Keratinocyte (primary cell): ENCODE results near the gene RTP5. TPM values are rescaled to one million over a fixed set of nuclear protein-coding genes. Genes with fewer than 3 reads are reported as not detected.

Experiments
- DNase-seq: peaks from one replicate; pipeline ENCODE4 v3.0.0-alpha.2; 2011; ENCODE audit warnings: low read depth, missing footprints, low spot score
- FAIRE-seq: peaks from 2 replicates; lab custom pipeline; 2011; peaks lifted over from hg19 to GRCh38; lab: Jason Lieb, UNC
- H2AFZ ChIP-seq: 2 replicates; pipeline ENCODE4 v1.6.0; 2012; ENCODE audit warnings: low read length, control low read depth, inconsistent platforms; ENCODE audit not compliant: control insufficient read depth
- H3K27ac ChIP-seq: 2 replicates; pipeline ENCODE4 v1.5.1; 2011; ENCODE audit warnings: low read length; ENCODE audit not compliant: control insufficient read depth, insufficient read depth
- H3K27me3 ChIP-seq: 3 replicates; pipeline ENCODE4 v1.6.0; 2011; ENCODE audit warnings: low read length; ENCODE audit not compliant: control insufficient read depth, insufficient read depth; ENCODE audit errors: extremely low read depth
- H3K36me3 ChIP-seq, 2 experiments: 2 replicates in 1 of 2; 3 replicates in 1 of 2; pipeline ENCODE4 v1.5.1; 2011; ENCODE audit warnings: low read length in 2 of 2, mild to moderate bottlenecking in 1 of 2; ENCODE audit not compliant: control insufficient read depth in 2 of 2, insufficient read depth in 2 of 2; ENCODE audit errors: extremely low read depth in 1 of 2
- H3K4me1 ChIP-seq: 3 replicates; pipeline ENCODE4 v1.5.1; 2011; ENCODE audit warnings: low read length; ENCODE audit not compliant: control insufficient read depth, insufficient read depth; ENCODE audit errors: extremely low read depth
- H3K4me2 ChIP-seq: 3 replicates; pipeline ENCODE4 v1.6.0; 2011; ENCODE audit warnings: low read depth, low read length; ENCODE audit not compliant: control insufficient read depth, insufficient read depth; ENCODE audit errors: extremely low read depth
- H3K4me3 ChIP-seq, 3 experiments: fragments of 200-600 bp in 1 of 3; sonication (generic) in 1 of 3; 2 replicates in 2 of 3; 3 replicates in 1 of 3; pipeline ENCODE4 v1.5.1; 2011 to 2016; ENCODE audit warnings: low read length in 3 of 3, mild to moderate bottlenecking in 3 of 3, control low read depth in 2 of 3, inconsistent platforms in 1 of 3, low read depth in 1 of 3, mixed read lengths in 1 of 3, mixed run types in 1 of 3, moderate library complexity in 1 of 3; ENCODE audit not compliant: control insufficient read depth in 2 of 3, insufficient read depth in 2 of 3; ENCODE audit errors: extremely low read depth in 1 of 3
- H3K79me2 ChIP-seq: 2 replicates; pipeline ENCODE4 v1.6.0; 2012; ENCODE audit warnings: low read length; ENCODE audit not compliant: control insufficient read depth, insufficient read depth
- H3K9ac ChIP-seq: 3 replicates; pipeline ENCODE4 v1.6.0; 2011; ENCODE audit warnings: low read length; ENCODE audit not compliant: control insufficient read depth, insufficient read depth; ENCODE audit errors: extremely low read depth
- H3K9me1 ChIP-seq: 3 replicates; pipeline ENCODE4 v1.6.0; 2011; ENCODE audit warnings: low read length; ENCODE audit not compliant: control insufficient read depth, insufficient read depth; ENCODE audit errors: extremely low read depth
- H3K9me3 ChIP-seq: 2 replicates; pipeline ENCODE4 v1.5.1; 2012; ENCODE audit warnings: low read depth, low read length; ENCODE audit not compliant: control insufficient read depth
- H4K20me1 ChIP-seq: 3 replicates; pipeline ENCODE4 v1.6.0; 2011; ENCODE audit warnings: low read length; ENCODE audit not compliant: control insufficient read depth, insufficient read depth; ENCODE audit errors: extremely low read depth
- EZH2 ChIP-seq: IDR thresholded peaks from one replicate; pipeline ENCODE4 v1.6.1; 2012; ENCODE audit warnings: inconsistent platforms, mild to moderate bottlenecking, low read length, moderate library complexity
- dilution Hi-C: fragments of 300-500 bp; cut with MboI; formaldehyde crosslinking; loops from one replicate; pipeline ENCODE4 v1.7.0; 2020; ENCODE audit warnings: low sequenced_read_pairs; ENCODE audit not compliant: extremely low pct_ligation_motif_present
- polyA plus RNA-seq, 5 experiments: library from polyadenylated mRNA; depleted of rRNA in 3 of 5; stranded (reverse) in 3 of 5; stranded (forward) in 1 of 5; unstranded in 1 of 5; fragments of >200 nt; gene quantifications; 1 replicate in 1 of 5; 2 replicates in 3 of 5; 3 replicates in 1 of 5; pipeline versions ENCODE4 v1.2.1 to v1.2.3, GENCODE V29; 2011 to 2012; ENCODE audit warnings: missing spikeins in 2 of 5, low read depth in 1 of 5, low replicate concordance in 1 of 5
- TF ChIP-seq, protein P1 (sequence below), 3 experiments: IDR thresholded peaks in 1 of 3; conservative IDR thresholded peaks in 1 of 3; optimal IDR thresholded peaks in 1 of 3; 2 replicates in 2 of 3; 3 replicates in 1 of 3; pipeline versions ENCODE3 to v1.5.1; 2011; ENCODE audit warnings: low read length in 3 of 3, mild to moderate bottlenecking in 3 of 3, moderate library complexity in 2 of 3, control low read depth in 1 of 3, inconsistent platforms in 1 of 3; ENCODE audit not compliant: insufficient read depth in 2 of 3; ENCODE audit errors: extremely low read depth in 1 of 3

The RTP5 gene
- polyA plus RNA-seq, 1 donor (not counting 4 experiments of a cell fraction or from before 2014, with no cell fraction given): not detected

DNA sequence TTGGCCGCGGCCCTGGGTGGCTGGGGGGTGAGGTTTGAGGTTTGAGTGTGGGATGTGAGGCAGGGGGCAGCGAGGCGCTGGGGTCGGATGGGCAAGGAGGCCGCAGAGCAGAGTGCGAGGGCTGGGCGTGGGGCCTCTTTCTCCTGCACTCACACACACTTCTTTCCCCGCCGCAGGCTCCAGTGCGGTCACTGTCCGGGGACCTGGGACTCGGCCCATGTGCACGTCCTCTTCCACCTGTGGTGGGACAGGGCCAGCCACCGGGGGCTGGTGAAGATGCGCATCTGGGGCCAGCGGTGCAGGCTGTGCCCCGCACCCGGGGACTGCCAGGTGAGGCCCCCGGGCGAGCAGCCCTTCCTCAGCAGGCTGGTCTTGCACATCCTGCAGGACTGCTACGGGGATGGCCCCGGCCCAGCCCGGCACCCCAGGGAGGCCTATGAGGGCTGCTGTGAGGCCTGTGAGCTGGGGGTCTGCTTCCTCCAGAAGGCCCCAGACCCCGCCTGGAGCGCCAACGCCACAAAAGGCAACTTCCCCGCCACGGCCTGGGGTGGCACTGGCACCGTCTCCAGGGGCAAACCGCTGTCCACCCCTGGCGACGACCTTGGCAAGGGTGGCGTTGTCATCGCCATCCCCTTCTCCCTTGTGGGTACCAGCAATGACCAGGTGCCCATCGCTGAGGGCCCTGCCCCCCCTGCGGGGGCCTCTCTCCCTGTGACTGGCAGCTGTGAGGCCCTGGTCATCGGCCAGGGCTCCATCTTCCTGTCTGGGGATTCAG lies 2.2 kb downstream of the RTP5 start:
- Histone ChIP-seq H3K4me2 (no peak overlapping the region), H3K4me1 (no peaks in the 10 kb centered on the region), H3K4me3 (no peak overlapping the region), H3K27ac (no peak overlapping the region), H3K79me2 (no peaks in the 10 kb centered on the region), H3K27me3 (peaks cover 42% of the 10 kb centered on the region), H4K20me1 (no peaks in the 10 kb centered on the region), H3K36me3 (no peaks in the 10 kb centered on the region), H2AFZ (no peak overlapping the region), H3K9me1 (no peaks in the 10 kb centered on the region), H3K9ac (no peak overlapping the region), H3K9me3 (no peaks in the 10 kb centered on the region)
- TF ChIP-seq, protein P1, sequence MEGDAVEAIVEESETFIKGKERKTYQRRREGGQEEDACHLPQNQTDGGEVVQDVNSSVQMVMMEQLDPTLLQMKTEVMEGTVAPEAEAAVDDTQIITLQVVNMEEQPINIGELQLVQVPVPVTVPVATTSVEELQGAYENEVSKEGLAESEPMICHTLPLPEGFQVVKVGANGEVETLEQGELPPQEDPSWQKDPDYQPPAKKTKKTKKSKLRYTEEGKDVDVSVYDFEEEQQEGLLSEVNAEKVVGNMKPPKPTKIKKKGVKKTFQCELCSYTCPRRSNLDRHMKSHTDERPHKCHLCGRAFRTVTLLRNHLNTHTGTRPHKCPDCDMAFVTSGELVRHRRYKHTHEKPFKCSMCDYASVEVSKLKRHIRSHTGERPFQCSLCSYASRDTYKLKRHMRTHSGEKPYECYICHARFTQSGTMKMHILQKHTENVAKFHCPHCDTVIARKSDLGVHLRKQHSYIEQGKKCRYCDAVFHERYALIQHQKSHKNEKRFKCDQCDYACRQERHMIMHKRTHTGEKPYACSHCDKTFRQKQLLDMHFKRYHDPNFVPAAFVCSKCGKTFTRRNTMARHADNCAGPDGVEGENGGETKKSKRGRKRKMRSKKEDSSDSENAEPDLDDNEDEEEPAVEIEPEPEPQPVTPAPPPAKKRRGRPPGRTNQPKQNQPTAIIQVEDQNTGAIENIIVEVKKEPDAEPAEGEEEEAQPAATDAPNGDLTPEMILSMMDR (optimal IDR thresholded peaks at IDR 0.05 in 1 of 3, IDR thresholded peaks at IDR 0.05 in 1 of 3, conservative IDR thresholded peaks at IDR 0.05 in 1 of 3; ENCODE audit: extremely low read depth in 1 of 3, insufficient read depth in 2 of 3, low read length in 3 of 3): no peak
- no peak for TF ChIP-seq EZH2
- dilution Hi-C loops: no loop called here
- no peak for DNase-seq
- no peak for FAIRE-seq

DNA sequence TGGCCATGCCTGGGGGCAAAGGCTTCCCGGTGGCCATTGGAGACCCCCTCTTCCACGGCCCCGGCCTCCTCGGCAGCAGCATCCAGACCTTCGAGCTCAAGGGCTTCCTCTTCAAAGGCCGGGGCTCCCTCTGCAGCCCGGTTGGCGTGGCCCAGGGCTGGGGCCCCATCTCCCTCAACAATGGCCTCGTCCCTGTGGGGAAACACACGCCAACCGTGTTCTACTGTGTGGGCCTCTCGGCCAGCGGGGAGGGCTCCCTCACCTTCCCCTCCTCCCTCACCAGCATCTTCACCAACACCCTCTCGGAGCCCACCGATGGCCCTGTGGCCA lies 2.7 kb downstream of the RTP5 start:
- FAIRE-seq (no peak), DNase-seq (no peak)
- no peaks in the 10 kb centered on the region for H3K36me3 ChIP-seq
- dilution Hi-C loops: no loop called here
- no peaks in the 10 kb centered on the region for H3K79me2 ChIP-seq
- no peak overlapping the region for H3K27ac ChIP-seq
- no peaks in the 10 kb centered on the region for H3K9me1 ChIP-seq
- H3K9ac ChIP-seq: no peak overlapping the region
- H3K4me3 ChIP-seq: no peak overlapping the region
- H3K27me3 ChIP-seq: peaks cover 36% of the 10 kb centered on the region
- H3K4me2 ChIP-seq: no peak overlapping the region
- no peak overlapping the region for H2AFZ ChIP-seq
- H3K9me3 ChIP-seq: no peaks in the 10 kb centered on the region
- H4K20me1 ChIP-seq: no peaks in the 10 kb centered on the region
- H3K4me1 ChIP-seq: no peaks in the 10 kb centered on the region
- TF ChIP-seq EZH2: no peak
- TF ChIP-seq, protein P1 (optimal IDR thresholded peaks at IDR 0.05 in 1 of 3, IDR thresholded peaks at IDR 0.05 in 1 of 3, conservative IDR thresholded peaks at IDR 0.05 in 1 of 3; ENCODE audit: extremely low read depth in 1 of 3, insufficient read depth in 2 of 3, low read length in 3 of 3): no peak
